Liver (tissue), 9 donors: ENCODE results near the gene NUDT6. TPM values are rescaled to one million over a fixed set of nuclear protein-coding genes. Genes with fewer than 3 reads are reported as not detected.

Experiments
- DNase-seq: peaks from one replicate; pipeline ENCODE4 v3.0.0-alpha.2; 2017; ENCODE audit warnings: low spot score
- H3K27ac ChIP-seq, 2 donors: one replicate each; pipeline ENCODE4 v1.7.0; 2013; ENCODE audit warnings: inconsistent platforms in 2 of 2, low read length in 2 of 2, control low read depth in 1 of 2, low read depth in 1 of 2, mild to moderate bottlenecking in 1 of 2
- H3K27me3 ChIP-seq, 4 donors: one replicate each; pipeline versions ENCODE4 v1.6.1 to v1.7.0; 2013; ENCODE audit warnings: low read length in 3 of 4, inconsistent platforms in 1 of 4, mild to moderate bottlenecking in 1 of 4, moderate library complexity in 1 of 4; ENCODE audit not compliant: control insufficient read depth in 4 of 4, insufficient read depth in 4 of 4
- H3K36me3 ChIP-seq, 4 donors: one replicate each; pipeline versions ENCODE4 v1.6.1 to v1.7.0; 2013; ENCODE audit warnings: low read length in 3 of 4, mild to moderate bottlenecking in 3 of 4, low read depth in 1 of 4, moderate library complexity in 1 of 4; ENCODE audit not compliant: control insufficient read depth in 4 of 4, insufficient read depth in 3 of 4
- H3K4me1 ChIP-seq, 4 donors: one replicate each; pipeline versions ENCODE4 v1.6.1 to v1.7.0; 2013; ENCODE audit warnings: low read length in 3 of 4, mild to moderate bottlenecking in 3 of 4, moderate library complexity in 1 of 4; ENCODE audit not compliant: control insufficient read depth in 4 of 4, insufficient read depth in 4 of 4
- H3K4me3 ChIP-seq, 3 donors: one replicate each; pipeline versions ENCODE4 v1.6.1 to v1.7.0; 2013; ENCODE audit warnings: low read length in 3 of 3, control low read depth in 1 of 3, low read depth in 1 of 3, mild to moderate bottlenecking in 1 of 3
- H3K9ac ChIP-seq, 2 donors: one replicate each; pipeline ENCODE4 v1.7.0; 2013; ENCODE audit warnings: low read length in 2 of 2, mild to moderate bottlenecking in 2 of 2, moderate library complexity in 2 of 2, control low read depth in 1 of 2, low read depth in 1 of 2
- H3K9me3 ChIP-seq, 4 donors: one replicate each; pipeline versions ENCODE4 v1.6.1 to v1.7.0; 2013; ENCODE audit warnings: low read length in 3 of 4; ENCODE audit not compliant: control insufficient read depth in 4 of 4
- EGR1 ChIP-seq, 2 donors: IDR thresholded peaks; 2 replicates each; pipeline ENCODE4 v1.6.1; 2016 to 2018; ENCODE audit warnings: antibody characterized with exemption in 2 of 2, low read depth in 2 of 2
- FOXA2 ChIP-seq: IDR thresholded peaks from 2 replicates; pipeline ENCODE4 v1.6.1; 2016; ENCODE audit warnings: antibody characterized with exemption
- GABPA ChIP-seq, 2 donors: IDR thresholded peaks in 1 of 2; conservative IDR thresholded peaks in 1 of 2; 2 replicates each; pipeline ENCODE4 v1.6.1; 2016; ENCODE audit warnings: antibody characterized with exemption in 2 of 2, mild to moderate bottlenecking in 1 of 2, moderate library complexity in 1 of 2
- HNF4A ChIP-seq, 2 donors: conservative IDR thresholded peaks; 2 replicates each; pipeline ENCODE4 v1.6.1; 2016; ENCODE audit warnings: antibody characterized with exemption in 2 of 2, mild to moderate bottlenecking in 2 of 2
- HNF4G ChIP-seq: IDR thresholded peaks from 2 replicates; pipeline ENCODE4 v1.6.1; 2016; ENCODE audit warnings: antibody characterized with exemption
- JUND ChIP-seq, 2 donors: IDR thresholded peaks; 2 replicates each; pipeline ENCODE4 v1.6.1; 2016; ENCODE audit warnings: antibody characterized with exemption in 2 of 2
- MAX ChIP-seq: IDR thresholded peaks from 2 replicates; pipeline ENCODE4 v1.6.1; 2016; ENCODE audit warnings: antibody characterized with exemption
- NR2F2 ChIP-seq: IDR thresholded peaks from 2 replicates; pipeline ENCODE4 v1.6.1; 2016; ENCODE audit warnings: antibody characterized with exemption
- RAD21 ChIP-seq, 2 donors: IDR thresholded peaks; 2 replicates each; pipeline ENCODE4 v1.6.1; 2016; ENCODE audit warnings: antibody characterized with exemption in 2 of 2, mild to moderate bottlenecking in 2 of 2
- REST ChIP-seq: IDR thresholded peaks from 2 replicates; pipeline ENCODE4 v1.6.1; 2016; ENCODE audit warnings: antibody characterized with exemption, mild to moderate bottlenecking
- SP1 ChIP-seq: IDR thresholded peaks from 2 replicates; pipeline ENCODE4 v1.6.1; 2018; ENCODE audit warnings: antibody characterized with exemption, mild to moderate bottlenecking
- TAF1 ChIP-seq: conservative IDR thresholded peaks from 2 replicates; pipeline ENCODE4 v1.6.1; 2016; ENCODE audit warnings: antibody characterized with exemption, mild to moderate bottlenecking
- YY1 ChIP-seq: IDR thresholded peaks from 2 replicates; pipeline ENCODE4 v1.6.1; 2016; ENCODE audit warnings: antibody characterized with exemption, mild to moderate bottlenecking
- ZBTB33 ChIP-seq: IDR thresholded peaks from 2 replicates; pipeline ENCODE4 v1.6.1; 2016; ENCODE audit warnings: antibody characterized with exemption
- WGBS: extraction: QIAGEN DNeasy Blood & Tissue Kit; methylation state at CpG from one replicate; pipeline ENCODE4 v1.1.7; 2013; 5-methylcytosine and 5-hydroxymethylcytosine counted together
- polyA plus RNA-seq, 2 donors: library from polyadenylated mRNA; stranded (reverse) in 1 of 2; unstranded in 1 of 2; fragments of 200-250 nt in 1 of 2; fragments of >200 nt in 1 of 2; fragmentation: Nextera tagmentation in 1 of 2; extraction: Ambion mirVana in 1 of 2; gene quantifications; one replicate each; pipeline versions ENCODE4 v1.2.1 to v1.2.3, GENCODE V29; 2013 to 2015
- total RNA-seq, 2 donors: library from RNA; depleted of rRNA; stranded (reverse); fragments of >200 nt; gene quantifications; one replicate each; pipeline ENCODE4 v1.2.3, GENCODE V29; 2014
- TF ChIP-seq, protein P1 (sequence below): IDR thresholded peaks from 2 replicates; pipeline ENCODE4 v1.6.1; 2016; ENCODE audit warnings: antibody characterized with exemption
- donor health status: healthy.
- donor health status: healthy.
- donor health status: healthy.
- donor health status: healthy.
- donor health status: healthy.

NUDT6 gene
- total and polyA plus RNA-seq, 4 donors: 8.8 to 13.8 (median 11.0) TPM

- Histone ChIP-seq H3K9me3 (no peaks in the 10 kb centered on the region), H3K4me3 (no peak overlapping the region), H3K27me3 (no peaks in the 10 kb centered on the region), H3K27ac (no peak overlapping the region), H3K4me1 (no peaks in the 10 kb centered on the region), H3K9ac (no peak overlapping the region), H3K36me3 (no peaks in the 10 kb centered on the region)
- 94% methylated on average over 1 of the region's 1 CpG for WGBS
- TF ChIP-seq, protein P1, sequence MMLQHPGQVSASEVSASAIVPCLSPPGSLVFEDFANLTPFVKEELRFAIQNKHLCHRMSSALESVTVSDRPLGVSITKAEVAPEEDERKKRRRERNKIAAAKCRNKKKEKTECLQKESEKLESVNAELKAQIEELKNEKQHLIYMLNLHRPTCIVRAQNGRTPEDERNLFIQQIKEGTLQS: no peak
- TF ChIP-seq MAX: no peak
- no peak for TF ChIP-seq EGR1 (IDR thresholded peaks at IDR 0.05; ENCODE audit: low read depth in 2 of 2)
- no peak for TF ChIP-seq REST
- no peak for TF ChIP-seq YY1
- no peak for TF ChIP-seq RAD21 (IDR thresholded peaks at IDR 0.05)
- no peak for TF ChIP-seq HNF4G
- no peak for TF ChIP-seq GABPA (IDR thresholded peaks at IDR 0.05 in 1 of 2, conservative IDR thresholded peaks at IDR 0.05 in 1 of 2)
- no peak for TF ChIP-seq TAF1
- no peak for TF ChIP-seq SP1
- TF ChIP-seq ZBTB33: no peak
- no peak for TF ChIP-seq JUND (IDR thresholded peaks at IDR 0.05)
- TF ChIP-seq FOXA2: no peak
- no peak for DNase-seq
Measured at GRCh38 chr4:122863639-122864038, 58.8 kb downstream of the NUDT6 start.

DNA sequence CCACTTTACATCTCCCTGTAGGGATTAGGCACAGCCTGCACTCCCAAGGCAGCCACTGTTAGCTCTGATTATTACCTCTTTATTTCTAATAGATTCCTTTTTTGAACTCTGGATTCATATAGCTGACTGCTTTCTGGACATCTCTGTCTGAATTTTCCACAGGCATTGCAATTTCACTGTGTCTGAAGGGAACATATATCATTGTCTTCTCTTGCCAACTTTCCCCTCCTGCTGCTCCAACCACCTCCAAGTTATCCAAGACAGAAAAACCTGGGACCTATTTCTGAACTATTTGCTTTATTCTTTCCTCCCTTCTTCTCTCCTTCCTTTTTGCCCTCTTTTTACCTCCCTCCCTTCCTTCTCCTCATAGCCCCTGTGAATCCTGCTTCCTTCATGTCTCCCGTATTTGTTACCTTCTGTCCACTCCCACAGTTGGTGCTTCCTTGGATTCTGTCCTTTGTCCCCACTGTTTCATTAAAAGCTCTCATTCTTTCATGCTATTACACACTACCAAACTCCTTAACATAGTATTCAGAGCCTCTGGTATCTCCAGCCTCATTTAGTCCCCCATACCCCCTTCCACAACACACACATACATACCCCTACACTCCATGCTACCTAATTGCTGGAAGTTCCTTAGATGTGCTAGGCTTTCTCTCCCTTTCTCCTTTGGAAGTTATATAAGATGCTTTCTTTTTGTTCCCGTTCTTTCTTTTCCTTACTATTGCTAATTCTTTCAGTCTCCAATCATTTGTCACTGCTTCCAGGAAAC lies 61.0 kb downstream of the NUDT6 start:
- Histone ChIP-seq H3K9me3 (no peaks in the 10 kb centered on the region), H3K27me3 (no peaks in the 10 kb centered on the region), H3K4me1 (peaks cover 0 to 8% (median 0%) of the 10 kb centered on the region in 4 donors), H3K27ac (no peak overlapping the region), H3K9ac (no peak overlapping the region), H3K4me3 (no peak overlapping the region), H3K36me3 (no peaks in the 10 kb centered on the region)
- TF ChIP-seq HNF4G: no peak
- no peak for TF ChIP-seq HNF4A (conservative IDR thresholded peaks at IDR 0.05)
- TF ChIP-seq YY1: no peak
- TF ChIP-seq, protein P1: no peak
- TF ChIP-seq FOXA2: no peak
- TF ChIP-seq GABPA (IDR thresholded peaks at IDR 0.05 in 1 of 2, conservative IDR thresholded peaks at IDR 0.05 in 1 of 2): no peak
- TF ChIP-seq TAF1: no peak
- TF ChIP-seq NR2F2: no peak
- no peak for TF ChIP-seq ZBTB33
- no peak for TF ChIP-seq MAX
- TF ChIP-seq EGR1 (IDR thresholded peaks at IDR 0.05; ENCODE audit: low read depth in 2 of 2): no peak
- no peak for DNase-seq
- 92% methylated on average over 2 of the region's 2 CpGs for WGBS
